K562 (cell line): ENCODE data around the gene MCEE. TPM values are rescaled to one million over a fixed set of nuclear protein-coding genes. Genes with fewer than 3 reads are reported as not detected.
A peak's percentile ranks its signal among the peaks of the same experiment; 100 is the strongest.

Experiments used
- JUND ChIP-seq, 2 experiments: IDR thresholded peaks; 2 replicates in 1 of 2; 3 replicates in 1 of 2; pipeline ENCODE4 v1.6.1; 2011; ENCODE audit warnings: borderline replicate concordance in 2 of 2, low read depth in 2 of 2, low read length in 2 of 2, improper control_type of control experiment in 1 of 2, missing biosample characterization in 1 of 2, missing genetic modification characterization in 1 of 2, missing genetic modification reagents in 1 of 2
- KDM5B ChIP-seq: fragments of 200-600 bp; sonication (generic); IDR thresholded peaks from 2 replicates; pipeline ENCODE4 v1.6.1; 2012; ENCODE audit warnings: low read depth, mild to moderate bottlenecking, moderate library complexity, low read length, control low read depth, inconsistent platforms; ENCODE audit not compliant: insufficient replicate concordance
- MTF1 ChIP-seq: fragments of 250-450 bp; sonication (Bioruptor Pico); IDR thresholded peaks from 2 replicates; pipeline ENCODE4 v1.9.0; 2021; ENCODE audit warnings: moderate library complexity, mild to moderate bottlenecking, inconsistent platforms, borderline replicate concordance
- SNRNP70 ChIP-seq: fragments of 200-400 bp; formaldehyde crosslinking; optimal IDR thresholded peaks from 2 replicates; pipeline ENCODE3; 2017; ENCODE audit warnings: low read depth, low read length
- STAG1 ChIP-seq: sonication (generic); formaldehyde crosslinking; IDR thresholded peaks from 2 replicates; pipeline ENCODE4 v1.5.0; 2020; ENCODE audit warnings: missing genetic modification reagents, borderline replicate concordance
- STAT5B ChIP-seq: fragments of 250-450 bp; sonication (Bioruptor Pico); IDR thresholded peaks from 2 replicates; pipeline ENCODE4 v1.8.0; 2021; ENCODE audit warnings: mild to moderate bottlenecking, inconsistent platforms
- ZBTB7A ChIP-seq: IDR thresholded peaks from 2 replicates; pipeline ENCODE4 v1.6.1; 2011; ENCODE audit warnings: low read depth, mild to moderate bottlenecking, low read length, moderate library complexity, borderline replicate concordance; ENCODE audit not compliant: control insufficient read depth
- polyA plus RNA-seq, 8 experiments: library from polyadenylated mRNA; depleted of rRNA in 4 of 8; stranded (reverse) in 5 of 8; unstranded in 3 of 8; fragments of >200 nt; fragmentation: Nextera tagmentation in 2 of 8; fragmentation: Illumina TruSeq in 1 of 8; extraction: Ambion mirVana in 2 of 8; extraction: Trizol in 1 of 8; gene quantifications; 2 replicates each; pipeline versions ENCODE4 v1.2.1 to v1.2.3, GENCODE V29; 2011 to 2014; ENCODE audit warnings: inconsistent platforms in 1 of 8, missing spikeins in 1 of 8
- total RNA-seq, 7 experiments: library from RNA; depleted of rRNA in 6 of 7; stranded (reverse); fragments of >200 nt in 6 of 7; fragmentation: Illumina TruSeq in 2 of 7; extraction: Trizol in 2 of 7; gene quantifications; 2 replicates each; pipeline versions ENCODE4 v1.2.1 to v1.2.3, GENCODE V29; 2011 to 2021; ENCODE audit warnings: low replicate concordance in 1 of 7
- TF ChIP-seq, protein P1 (sequence below), 2 experiments: fragments of 450-650 bp in 1 of 2; sonication (generic) in 1 of 2; formaldehyde crosslinking in 1 of 2; IDR thresholded peaks; 2 replicates each; pipeline versions ENCODE4 v1.7.1 to v1.9.0; 2016 to 2022; ENCODE audit warnings: inconsistent platforms in 1 of 2, mild to moderate bottlenecking in 1 of 2, missing genetic modification reagents in 1 of 2
- TF ChIP-seq, protein P2 (sequence below), 3 experiments: fragments of 200-800 bp in 1 of 3; fragments of 250-450 bp in 1 of 3; fragments of 450-650 bp in 1 of 3; sonication (Bioruptor Pico) in 1 of 3; sonication (Bioruptor generic) in 1 of 3; formaldehyde crosslinking in 1 of 3; IDR thresholded peaks; 2 replicates each; pipeline versions ENCODE4 v1.6.1 to v1.8.0; 2016 to 2022; ENCODE audit warnings: mild to moderate bottlenecking in 2 of 3, missing genetic modification characterization in 2 of 3, missing compliant biosample characterization in 1 of 3, moderate library complexity in 1 of 3

The MCEE gene
- total and polyA plus RNA-seq, 9 of the 15 experiments (the other 6 are each of a cell fraction or from before 2014, with no cell fraction given), result 15.6 to 49.1 (median 24.5) TPM

DNA sequence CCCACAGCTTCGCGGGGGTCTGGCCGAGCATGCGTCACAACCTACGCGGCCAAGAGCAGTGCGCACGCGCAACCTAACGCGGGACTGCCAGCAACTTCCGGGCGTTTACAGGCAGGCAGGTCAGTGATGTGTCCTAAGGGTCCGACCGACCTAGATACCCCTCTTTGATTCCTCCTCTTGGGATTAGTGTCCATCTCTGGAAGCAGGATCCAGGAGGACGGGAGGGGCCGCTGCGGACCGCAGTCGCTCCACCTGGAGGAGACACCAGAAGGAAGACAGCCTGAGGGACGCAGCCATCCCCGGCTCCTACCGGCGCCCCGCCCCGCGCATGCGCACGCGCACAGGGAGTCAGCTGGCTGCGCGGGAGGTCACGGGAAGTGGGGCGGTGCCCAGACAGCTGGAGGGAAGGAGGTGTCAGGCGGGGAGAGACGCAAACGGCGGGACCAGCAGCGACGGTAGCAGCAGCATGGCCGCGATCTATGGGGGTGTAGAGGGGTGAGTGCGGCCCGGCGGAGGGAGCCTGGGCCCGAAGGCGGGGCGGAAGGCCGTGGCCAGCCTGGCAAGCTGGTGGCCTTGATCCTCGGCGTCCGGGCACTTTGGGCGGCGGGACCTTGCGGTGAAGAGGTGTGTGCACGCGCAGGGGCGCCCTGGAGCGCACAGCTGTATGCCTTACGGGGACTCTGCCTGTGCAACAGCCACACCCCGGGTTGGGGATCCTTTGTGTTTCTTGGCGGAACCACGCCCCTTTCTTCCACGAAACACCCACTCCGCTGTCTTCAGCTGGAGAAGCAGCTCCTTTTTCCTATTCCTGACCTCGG, 61.6 kb downstream of the MCEE start, which contains the start of gene NAGK (continued):
- TF ChIP-seq, protein P1, sequence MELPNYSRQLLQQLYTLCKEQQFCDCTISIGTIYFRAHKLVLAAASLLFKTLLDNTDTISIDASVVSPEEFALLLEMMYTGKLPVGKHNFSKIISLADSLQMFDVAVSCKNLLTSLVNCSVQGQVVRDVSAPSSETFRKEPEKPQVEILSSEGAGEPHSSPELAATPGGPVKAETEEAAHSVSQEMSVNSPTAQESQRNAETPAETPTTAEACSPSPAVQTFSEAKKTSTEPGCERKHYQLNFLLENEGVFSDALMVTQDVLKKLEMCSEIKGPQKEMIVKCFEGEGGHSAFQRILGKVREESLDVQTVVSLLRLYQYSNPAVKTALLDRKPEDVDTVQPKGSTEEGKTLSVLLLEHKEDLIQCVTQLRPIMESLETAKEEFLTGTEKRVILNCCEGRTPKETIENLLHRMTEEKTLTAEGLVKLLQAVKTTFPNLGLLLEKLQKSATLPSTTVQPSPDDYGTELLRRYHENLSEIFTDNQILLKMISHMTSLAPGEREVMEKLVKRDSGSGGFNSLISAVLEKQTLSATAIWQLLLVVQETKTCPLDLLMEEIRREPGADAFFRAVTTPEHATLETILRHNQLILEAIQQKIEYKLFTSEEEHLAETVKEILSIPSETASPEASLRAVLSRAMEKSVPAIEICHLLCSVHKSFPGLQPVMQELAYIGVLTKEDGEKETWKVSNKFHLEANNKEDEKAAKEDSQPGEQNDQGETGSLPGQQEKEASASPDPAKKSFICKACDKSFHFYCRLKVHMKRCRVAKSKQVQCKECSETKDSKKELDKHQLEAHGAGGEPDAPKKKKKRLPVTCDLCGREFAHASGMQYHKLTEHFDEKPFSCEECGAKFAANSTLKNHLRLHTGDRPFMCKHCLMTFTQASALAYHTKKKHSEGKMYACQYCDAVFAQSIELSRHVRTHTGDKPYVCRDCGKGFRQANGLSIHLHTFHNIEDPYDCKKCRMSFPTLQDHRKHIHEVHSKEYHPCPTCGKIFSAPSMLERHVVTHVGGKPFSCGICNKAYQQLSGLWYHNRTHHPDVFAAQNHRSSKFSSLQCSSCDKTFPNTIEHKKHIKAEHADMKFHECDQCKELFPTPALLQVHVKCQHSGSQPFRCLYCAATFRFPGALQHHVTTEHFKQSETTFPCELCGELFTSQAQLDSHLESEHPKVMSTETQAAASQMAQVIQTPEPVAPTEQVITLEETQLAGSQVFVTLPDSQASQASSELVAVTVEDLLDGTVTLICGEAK (IDR thresholded peaks at IDR 0.05), result peak; percentile 76
- TF ChIP-seq, protein P1 (CRISPR knock-in tag; IDR thresholded peaks at IDR 0.05), result no peak
- TF ChIP-seq STAT5B (CRISPR knock-in tag) (no peak), KDM5B (peak; percentile 96), SNRNP70 (no peak), MTF1 (CRISPR knock-in tag) (no peak), ZBTB7A (peak; percentile 67; the same call in 1 of the 2 replicates), STAG1 (no peak), JUND (IDR thresholded peaks at IDR 0.05; ENCODE audit: borderline replicate concordance, low read depth, low read length) (peak; percentile 46; the same call in 1 of the 2 replicates), JUND (tag; IDR thresholded peaks at IDR 0.05; ENCODE audit: borderline replicate concordance, low read depth, low read length) (peak; percentile 37; the same call in 2 of the 3 replicates)
- TF ChIP-seq, protein P2, sequence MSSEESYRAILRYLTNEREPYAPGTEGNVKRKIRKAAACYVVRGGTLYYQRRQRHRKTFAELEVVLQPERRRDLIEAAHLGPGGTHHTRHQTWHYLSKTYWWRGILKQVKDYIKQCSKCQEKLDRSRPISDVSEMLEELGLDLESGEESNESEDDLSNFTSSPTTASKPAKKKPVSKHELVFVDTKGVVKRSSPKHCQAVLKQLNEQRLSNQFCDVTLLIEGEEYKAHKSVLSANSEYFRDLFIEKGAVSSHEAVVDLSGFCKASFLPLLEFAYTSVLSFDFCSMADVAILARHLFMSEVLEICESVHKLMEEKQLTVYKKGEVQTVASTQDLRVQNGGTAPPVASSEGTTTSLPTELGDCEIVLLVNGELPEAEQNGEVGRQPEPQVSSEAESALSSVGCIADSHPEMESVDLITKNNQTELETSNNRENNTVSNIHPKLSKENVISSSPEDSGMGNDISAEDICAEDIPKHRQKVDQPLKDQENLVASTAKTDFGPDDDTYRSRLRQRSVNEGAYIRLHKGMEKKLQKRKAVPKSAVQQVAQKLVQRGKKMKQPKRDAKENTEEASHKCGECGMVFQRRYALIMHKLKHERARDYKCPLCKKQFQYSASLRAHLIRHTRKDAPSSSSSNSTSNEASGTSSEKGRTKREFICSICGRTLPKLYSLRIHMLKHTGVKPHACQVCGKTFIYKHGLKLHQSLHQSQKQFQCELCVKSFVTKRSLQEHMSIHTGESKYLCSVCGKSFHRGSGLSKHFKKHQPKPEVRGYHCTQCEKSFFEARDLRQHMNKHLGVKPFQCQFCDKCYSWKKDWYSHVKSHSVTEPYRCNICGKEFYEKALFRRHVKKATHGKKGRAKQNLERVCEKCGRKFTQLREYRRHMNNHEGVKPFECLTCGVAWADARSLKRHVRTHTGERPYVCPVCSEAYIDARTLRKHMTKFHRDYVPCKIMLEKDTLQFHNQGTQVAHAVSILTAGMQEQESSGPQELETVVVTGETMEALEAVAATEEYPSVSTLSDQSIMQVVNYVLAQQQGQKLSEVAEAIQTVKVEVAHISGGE (CRISPR knock-in tag; IDR thresholded peaks at IDR 0.05), result peak in 2 of 3 experiments; percentile 9 to 86; a peak in 2 of 6 replicates
